HepG2 (cell line): ENCODE data around the gene JTB. TPM values are rescaled to one million over a fixed set of nuclear protein-coding genes. Genes with fewer than 3 reads are reported as not detected.

ENCODE experiments used
- ARID4A ChIP-seq: sonication (generic); formaldehyde crosslinking; IDR thresholded peaks from 2 replicates; pipeline ENCODE4 v1.5.0; 2020; ENCODE audit warnings: mild to moderate bottlenecking, missing genetic modification reagents, borderline replicate concordance
- HNRNPL ChIP-seq: fragments of 200-400 bp; formaldehyde crosslinking; IDR thresholded peaks from 2 replicates; pipeline ENCODE4 v1.6.1; 2017; ENCODE audit warnings: mild to moderate bottlenecking, low read depth, low read length
- HOXA9 ChIP-seq: sonication (generic); formaldehyde crosslinking; IDR thresholded peaks from 2 replicates; pipeline ENCODE4 v1.8.1; 2022; ENCODE audit warnings: missing genetic modification reagents, mild to moderate bottlenecking, moderate library complexity, borderline replicate concordance
- IRX3 ChIP-seq: sonication (generic); formaldehyde crosslinking; IDR thresholded peaks from 2 replicates; pipeline ENCODE4 v1.8.1; 2023; ENCODE audit warnings: mild to moderate bottlenecking, low read depth, missing genetic modification reagents, borderline replicate concordance
- KDM6A ChIP-seq: IDR thresholded peaks from 2 replicates; pipeline ENCODE4 v1.6.1; 2016; ENCODE audit warnings: low read depth
- NKX3-1 ChIP-seq: sonication (generic); formaldehyde crosslinking; IDR thresholded peaks from 2 replicates; pipeline ENCODE4 v1.5.0; 2020; ENCODE audit warnings: missing genetic modification reagents
- NR2F1 ChIP-seq, 2 experiments: fragments of 450-650 bp in 1 of 2; formaldehyde crosslinking in 1 of 2; IDR thresholded peaks; 2 replicates each; pipeline versions ENCODE4 v1.5.0 to v1.6.1; 2016 to 2020; ENCODE audit warnings: mild to moderate bottlenecking in 1 of 2, missing compliant biosample characterization in 1 of 2, missing genetic modification reagents in 1 of 2, moderate library complexity in 1 of 2
- PRPF4 ChIP-seq: fragments of 200-400 bp; formaldehyde crosslinking; IDR thresholded peaks from 2 replicates; pipeline ENCODE4 v1.6.1; 2016; ENCODE audit warnings: low read length, low read depth; ENCODE audit not compliant: poor library complexity, severe bottlenecking
- ZFP36L1 ChIP-seq: sonication (generic); formaldehyde crosslinking; IDR thresholded peaks from 2 replicates; pipeline ENCODE4 v1.8.0; 2022; ENCODE audit warnings: mild to moderate bottlenecking, missing genetic modification reagents, moderate library complexity
- ZNF3 ChIP-seq: IDR thresholded peaks from 2 replicates; pipeline ENCODE4 v1.7.0; 2017; ENCODE audit warnings: inconsistent platforms
- ZNF318 ChIP-seq: sonication (generic); formaldehyde crosslinking; IDR thresholded peaks from 2 replicates; pipeline ENCODE4 v1.4.0; 2020; ENCODE audit warnings: mild to moderate bottlenecking, missing genetic modification reagents
- ZNF747 ChIP-seq: sonication (generic); formaldehyde crosslinking; IDR thresholded peaks from 2 replicates; pipeline ENCODE4 v1.8.1; 2023; ENCODE audit warnings: missing genetic modification reagents, mild to moderate bottlenecking, borderline replicate concordance
- ZXDC ChIP-seq: sonication (generic); formaldehyde crosslinking; IDR thresholded peaks from 2 replicates; pipeline ENCODE4 v1.5.0; 2020; ENCODE audit warnings: mild to moderate bottlenecking, missing genetic modification reagents
- polyA plus RNA-seq, 8 experiments: library from polyadenylated mRNA; depleted of rRNA in 3 of 8; stranded (reverse) in 7 of 8; unstranded in 1 of 8; fragments of >200 nt; fragmentation: Illumina TruSeq in 4 of 8; extraction: Trizol in 4 of 8; gene quantifications; 2 replicates each; pipeline versions ENCODE4 v1.2.1 to v1.2.3, GENCODE V29; 2011 to 2016; ENCODE audit warnings: low read depth in 4 of 8, missing spikeins in 1 of 8, mixed read lengths in 1 of 8; ENCODE audit not compliant: insufficient read depth in 1 of 8
- total RNA-seq, 5 experiments: library from RNA; depleted of rRNA; stranded (reverse); fragments of >200 nt; fragmentation: Illumina TruSeq; extraction: Trizol; gene quantifications; 2 replicates each; pipeline ENCODE4 v1.2.3, GENCODE V29; 2016; ENCODE audit warnings: low read depth in 1 of 5

Gene JTB
- total and polyA plus RNA-seq, 2 of the 13 experiments (the other 11 are each of a cell fraction or from before 2014, with no cell fraction given) = 96.7 to 99.2 TPM

- peak; percentile 37; the same call in 1 of the 2 replicates for TF ChIP-seq ZXDC (CRISPR knock-in tag)
- no peak for TF ChIP-seq HNRNPL
- no peak for TF ChIP-seq HOXA9
- TF ChIP-seq IRX3 (CRISPR knock-in tag) = no peak
- TF ChIP-seq ZNF747 (CRISPR knock-in tag) = no peak
- TF ChIP-seq ZNF318 (CRISPR knock-in tag) = no peak
- no peak for TF ChIP-seq ZNF3
- peak; percentile 21 to 42; a peak in 1 of 4 replicates for TF ChIP-seq NR2F1 (CRISPR knock-in tag; IDR thresholded peaks at IDR 0.05)
- no peak for TF ChIP-seq ZFP36L1
- peak; percentile 86 for TF ChIP-seq ARID4A (CRISPR knock-in tag)
- TF ChIP-seq KDM6A (CRISPR knock-in tag) = no peak
- peak; percentile 79; the same call in 1 of the 2 replicates for TF ChIP-seq NKX3-1
- TF ChIP-seq PRPF4 = no peak
These were observed 19.1 kb downstream of the JTB start, which contains the start of gene CRTC2 (continued) for GRCh38 chr1:153958111-153958960.
